AG09319 (cell line): ENCODE data around the gene MUC21.

ENCODE experiments used
- DNase-seq: peaks from one replicate; pipeline ENCODE4 v3.0.0-alpha.2; 2010; ENCODE audit warnings: low read depth; ENCODE audit errors: extremely low read depth
- CTCF ChIP-seq: IDR thresholded peaks from 2 replicates; pipeline ENCODE4 v1.5.1; 2011; ENCODE audit warnings: low read depth, mild to moderate bottlenecking, inconsistent platforms, low read length, moderate library complexity

Gene MUC21

GRCh38 chr6:30981942-30982772 is 1.4 kb upstream of the MUC21 start:
- peak; percentile 20 for DNase-seq
- TF ChIP-seq CTCF, result peak; percentile 5

GRCh38 chr6:30985490-30985889 is 2.0 kb downstream of the MUC21 start:
- TF ChIP-seq CTCF, result no peak
- no peak for DNase-seq

GRCh38 chr6:30987304-30987703 is 3.8 kb downstream of the MUC21 start:
- TF ChIP-seq CTCF, result no peak
- DNase-seq, result no peak

GRCh38 chr6:30988209-30988825 is 4.8 kb downstream of the MUC21 start:
- TF ChIP-seq CTCF, result no peak
- DNase-seq, result no peak

- DNase-seq, result no peak
- TF ChIP-seq CTCF, result no peak
Observed at GRCh38 chr6:30990422-30991086, 7.0 kb downstream of the MUC21 start.

GRCh38 chr6:30991891-30992290 is 8.4 kb downstream of the MUC21 start:
- no peak for DNase-seq
- no peak for TF ChIP-seq CTCF

- TF ChIP-seq CTCF, result no peak
- no peak for DNase-seq
Observed at GRCh38 chr6:30997301-30997700, 13.8 kb downstream of the MUC21 start.
